ENCODE results near the gene HERC4.

DNA sequence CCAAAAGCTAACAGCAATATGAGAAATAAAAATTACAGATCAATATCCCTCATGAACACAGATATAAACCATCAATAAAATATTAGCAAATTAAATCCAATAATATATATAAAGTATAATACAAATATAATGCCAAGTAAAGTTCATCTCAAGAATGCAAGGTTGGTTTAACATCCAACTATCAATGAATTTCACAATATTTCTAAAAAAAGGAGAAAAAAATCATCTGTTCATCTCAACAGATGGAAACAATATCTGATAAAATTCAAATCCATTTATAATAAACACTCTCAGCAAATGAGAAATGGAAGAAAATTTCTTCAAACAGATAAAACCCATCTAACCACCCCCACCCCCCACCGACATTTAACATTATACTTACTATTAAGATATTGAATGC lies 103.8 kb downstream of the HERC4 start:
- TF ChIP-seq, protein P1, sequence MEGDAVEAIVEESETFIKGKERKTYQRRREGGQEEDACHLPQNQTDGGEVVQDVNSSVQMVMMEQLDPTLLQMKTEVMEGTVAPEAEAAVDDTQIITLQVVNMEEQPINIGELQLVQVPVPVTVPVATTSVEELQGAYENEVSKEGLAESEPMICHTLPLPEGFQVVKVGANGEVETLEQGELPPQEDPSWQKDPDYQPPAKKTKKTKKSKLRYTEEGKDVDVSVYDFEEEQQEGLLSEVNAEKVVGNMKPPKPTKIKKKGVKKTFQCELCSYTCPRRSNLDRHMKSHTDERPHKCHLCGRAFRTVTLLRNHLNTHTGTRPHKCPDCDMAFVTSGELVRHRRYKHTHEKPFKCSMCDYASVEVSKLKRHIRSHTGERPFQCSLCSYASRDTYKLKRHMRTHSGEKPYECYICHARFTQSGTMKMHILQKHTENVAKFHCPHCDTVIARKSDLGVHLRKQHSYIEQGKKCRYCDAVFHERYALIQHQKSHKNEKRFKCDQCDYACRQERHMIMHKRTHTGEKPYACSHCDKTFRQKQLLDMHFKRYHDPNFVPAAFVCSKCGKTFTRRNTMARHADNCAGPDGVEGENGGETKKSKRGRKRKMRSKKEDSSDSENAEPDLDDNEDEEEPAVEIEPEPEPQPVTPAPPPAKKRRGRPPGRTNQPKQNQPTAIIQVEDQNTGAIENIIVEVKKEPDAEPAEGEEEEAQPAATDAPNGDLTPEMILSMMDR (IDR thresholded peaks at IDR 0.05 in 2 of 3, conservative IDR thresholded peaks at IDR 0.05 in 1 of 3; ENCODE audit: insufficient read depth in 2 of 3, low read depth in 1 of 3, low read length in 3 of 3) = no peak
- TF ChIP-seq, protein P2, sequence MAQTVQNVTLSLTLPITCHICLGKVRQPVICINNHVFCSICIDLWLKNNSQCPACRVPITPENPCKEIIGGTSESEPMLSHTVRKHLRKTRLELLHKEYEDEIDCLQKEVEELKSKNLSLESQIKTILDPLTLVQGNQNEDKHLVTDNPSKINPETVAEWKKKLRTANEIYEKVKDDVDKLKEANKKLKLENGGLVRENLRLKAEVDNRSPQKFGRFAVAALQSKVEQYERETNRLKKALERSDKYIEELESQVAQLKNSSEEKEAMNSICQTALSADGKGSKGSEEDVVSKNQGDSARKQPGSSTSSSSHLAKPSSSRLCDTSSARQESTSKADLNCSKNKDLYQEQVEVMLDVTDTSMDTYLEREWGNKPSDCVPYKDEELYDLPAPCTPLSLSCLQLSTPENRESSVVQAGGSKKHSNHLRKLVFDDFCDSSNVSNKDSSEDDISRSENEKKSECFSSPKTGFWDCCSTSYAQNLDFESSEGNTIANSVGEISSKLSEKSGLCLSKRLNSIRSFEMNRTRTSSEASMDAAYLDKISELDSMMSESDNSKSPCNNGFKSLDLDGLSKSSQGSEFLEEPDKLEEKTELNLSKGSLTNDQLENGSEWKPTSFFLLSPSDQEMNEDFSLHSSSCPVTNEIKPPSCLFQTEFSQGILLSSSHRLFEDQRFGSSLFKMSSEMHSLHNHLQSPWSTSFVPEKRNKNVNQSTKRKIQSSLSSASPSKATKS (CRISPR knock-in tag; IDR thresholded peaks at IDR 0.05) = no peak
